GM12892 (cell line): ENCODE results near the gene GNA14.

Experiments
- DNase-seq: peaks from one replicate; pipeline ENCODE4 v3.0.0; 2011; ENCODE audit not compliant: insufficient read length
- FAIRE-seq: peaks from 2 replicates; lab custom pipeline; 2011; peaks lifted over from hg19 to GRCh38; lab: Jason Lieb, UNC
- POLR2A ChIP-seq: IDR thresholded peaks from 2 replicates; pipeline ENCODE4 v1.6.1; 2011; ENCODE audit warnings: low read depth, low read length, control low read depth
- POLR2AphosphoS5 ChIP-seq: IDR thresholded peaks from 2 replicates; pipeline ENCODE4 v1.6.1; 2011; ENCODE audit warnings: low read depth, low read length, control low read depth
- TAF1 ChIP-seq: IDR thresholded peaks from 2 replicates; pipeline ENCODE4 v1.6.1; 2011; ENCODE audit warnings: low read depth, mild to moderate bottlenecking, control low read depth, low read length, borderline replicate concordance

GNA14 gene

GRCh38 chr9:77440057-77440456 is 208.1 kb downstream of the GNA14 start:
- DNase-seq (no peak), FAIRE-seq (no peak)
- no peak for TF ChIP-seq POLR2A
- TF ChIP-seq TAF1 = no peak
- TF ChIP-seq POLR2AphosphoS5 = no peak

- FAIRE-seq = no peak
- DNase-seq = no peak
- TF ChIP-seq POLR2AphosphoS5 = no peak
- no peak for TF ChIP-seq TAF1
- TF ChIP-seq POLR2A = no peak
These were observed 209.5 kb downstream of the GNA14 start for GRCh38 chr9:77438653-77439052.

- TF ChIP-seq POLR2A (no peak), POLR2AphosphoS5 (no peak), TAF1 (no peak)
- DNase-seq = no peak
- FAIRE-seq = no peak
These were observed 212.4 kb downstream of the GNA14 start for GRCh38 chr9:77435688-77436087.

- DNase-seq (no peak), FAIRE-seq (no peak)
- no peak for TF ChIP-seq POLR2AphosphoS5
- no peak for TF ChIP-seq TAF1
- no peak for TF ChIP-seq POLR2A
These were observed 212.8 kb downstream of the GNA14 start for GRCh38 chr9:77435277-77435676.

- FAIRE-seq = peak; percentile 79
- peak; percentile 50 for DNase-seq
These were observed 214.3 kb downstream of the GNA14 start for GRCh38 chr9:77433675-77434445.

GRCh38 chr9:77432053-77432452 is 216.1 kb downstream of the GNA14 start:
- no peak for FAIRE-seq
- TF ChIP-seq POLR2A (no peak), TAF1 (no peak), POLR2AphosphoS5 (no peak)
- no peak for DNase-seq

More at GRCh38 chr9:77433675-77434445, 214.3 kb downstream of the GNA14 start:
- TF ChIP-seq POLR2AphosphoS5 (no peak), POLR2A (no peak), TAF1 (no peak)

GRCh38 chr9:77429928-77430327 is 218.2 kb downstream of the GNA14 start:
- no peak for TF ChIP-seq POLR2AphosphoS5
- no peak for TF ChIP-seq TAF1
- no peak for TF ChIP-seq POLR2A

GRCh38 chr9:77427256-77427927 is 220.7 kb downstream of the GNA14 start:
- FAIRE-seq (no peak), DNase-seq (no peak)
- TF ChIP-seq POLR2A (no peak), POLR2AphosphoS5 (no peak), TAF1 (no peak)

More at GRCh38 chr9:77429928-77430327, 218.2 kb downstream of the GNA14 start:
- DNase-seq (no peak), FAIRE-seq (no peak)

GRCh38 chr9:77426712-77427111 is 221.4 kb downstream of the GNA14 start:
- no peak for TF ChIP-seq POLR2A
- no peak for TF ChIP-seq TAF1
- TF ChIP-seq POLR2AphosphoS5 = no peak
- no peak for DNase-seq
- no peak for FAIRE-seq

- DNase-seq = no peak
- no peak for FAIRE-seq
- TF ChIP-seq POLR2AphosphoS5 (no peak), POLR2A (no peak), TAF1 (no peak)
These were observed 223.1 kb downstream of the GNA14 start for GRCh38 chr9:77424993-77425392.

- DNase-seq (no peak), FAIRE-seq (no peak)
- TF ChIP-seq POLR2AphosphoS5 (no peak), TAF1 (no peak), POLR2A (no peak)
These were observed 224.3 kb downstream of the GNA14 start for GRCh38 chr9:77423841-77424240.

- FAIRE-seq = no peak
- TF ChIP-seq POLR2A = no peak
- TF ChIP-seq POLR2AphosphoS5 = no peak
- TF ChIP-seq TAF1 = no peak
- no peak for DNase-seq
These were observed 225.2 kb downstream of the GNA14 start for GRCh38 chr9:77422969-77423368.
